Activated CD8-positive, alpha-beta memory T cell treated with anti-CD3 and anti-CD28 coated beads for 1 hour (primary cell): ENCODE results near the gene PLEKHB2.
"Not testable (repeated sequence)": the region's sequence is repeated elsewhere in the genome, so short reads cannot be mapped to it uniquely, and the experiment has no call there.

Experiments used
- DNase-seq, 2 donors: peaks; one replicate each; pipeline ENCODE4 v3.0.0-alpha.2; 2020; ENCODE audit warnings: low read depth in 1 of 2; ENCODE audit errors: extremely low read depth in 1 of 2

The PLEKHB2 gene

DNA sequence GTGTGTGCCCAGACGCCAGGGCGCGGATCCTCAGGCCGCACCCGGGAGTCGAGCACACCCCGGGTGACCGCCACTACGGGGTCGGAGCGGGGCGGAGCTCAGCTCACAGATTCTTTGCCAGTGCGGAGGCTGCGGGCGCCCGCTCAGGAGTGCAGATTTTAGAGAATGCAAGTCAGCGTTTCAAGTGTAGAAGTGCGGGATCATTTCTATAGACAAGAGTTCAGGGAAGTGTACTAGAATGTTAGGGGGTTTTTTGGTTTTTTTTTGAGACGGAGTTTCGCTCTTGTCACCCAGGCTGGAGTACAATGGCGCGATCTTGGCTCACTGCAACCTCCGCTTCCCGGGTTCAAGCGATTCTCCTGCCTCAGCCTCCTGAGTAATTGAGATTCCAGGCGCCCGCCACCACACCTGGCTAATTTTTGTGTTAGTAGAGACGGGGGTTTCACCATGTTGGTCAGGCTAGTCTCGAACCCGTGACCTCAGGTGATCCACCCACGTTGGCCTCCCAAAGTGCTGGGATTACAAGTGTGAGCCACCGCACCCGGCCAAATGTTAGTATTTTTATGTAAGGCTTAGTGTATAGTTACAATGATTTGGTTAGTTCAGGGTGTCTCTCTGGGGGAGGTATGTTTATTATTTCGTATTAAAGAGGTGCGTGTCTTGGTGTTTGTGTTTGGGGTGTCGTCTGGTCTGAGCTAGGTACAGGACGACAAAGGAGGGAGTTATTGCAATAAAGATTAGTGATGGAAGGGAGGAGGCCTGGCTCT is 11.3 kb upstream of the PLEKHB2 start:
- no peak for DNase-seq

DNA sequence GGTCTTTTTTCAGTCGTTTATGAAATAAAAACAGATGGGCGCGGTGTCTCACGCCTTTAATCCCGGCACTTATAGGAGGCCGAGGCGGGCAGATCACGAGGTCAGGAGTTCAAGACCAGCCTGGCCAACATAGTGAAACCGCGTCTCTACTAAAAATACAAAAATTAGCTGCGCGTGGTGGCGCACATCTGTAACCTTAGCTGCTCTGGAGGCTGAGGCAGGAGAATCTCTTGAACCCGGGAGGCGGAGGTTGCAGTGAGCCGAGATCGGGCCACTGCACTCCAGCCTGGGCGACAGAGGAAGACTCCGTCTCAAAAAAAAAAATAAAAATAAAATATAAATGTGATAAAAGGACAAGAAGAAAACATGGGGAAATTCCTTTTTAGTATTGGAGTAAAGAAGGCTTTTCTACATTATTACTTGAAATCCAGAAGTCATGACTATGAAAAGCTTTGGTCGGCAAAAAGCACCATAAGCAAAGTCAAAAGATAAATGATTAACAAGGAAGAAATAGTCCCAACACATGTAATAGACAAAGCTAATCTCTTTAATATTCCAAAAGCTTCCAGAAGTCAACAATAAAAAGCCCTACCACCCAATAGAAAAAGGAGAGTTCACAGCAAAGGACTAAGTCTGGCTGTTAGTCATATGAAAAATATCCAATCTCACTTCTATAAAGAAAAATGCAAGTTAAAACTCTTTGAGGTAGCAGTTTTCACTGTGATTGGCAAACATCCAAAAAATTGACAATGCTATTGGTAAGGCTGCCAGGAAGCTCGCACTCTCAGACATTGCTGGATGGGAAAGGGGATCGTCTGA is 10.5 kb upstream of the PLEKHB2 start:
- DNase-seq, result no peak

DNA sequence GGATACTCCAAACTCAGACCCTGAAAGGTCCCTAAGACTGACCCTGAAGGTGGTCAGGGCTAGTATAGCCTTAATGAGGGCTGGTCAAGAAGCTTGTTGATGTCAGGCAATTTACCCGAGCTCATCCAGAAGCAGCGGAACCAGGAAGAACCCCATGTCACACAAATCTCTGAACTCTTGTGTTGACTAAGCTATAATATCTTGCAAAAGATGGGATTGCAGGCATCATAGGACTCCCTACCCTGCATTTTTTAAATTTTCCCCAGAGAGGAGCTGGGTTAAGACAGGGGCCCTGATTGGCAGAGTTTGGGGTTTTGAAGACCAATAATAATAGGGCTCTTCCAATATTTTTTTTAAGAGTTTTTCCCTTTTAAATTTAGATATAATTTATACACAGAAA is 2.0 kb upstream of the PLEKHB2 start:
- no peak for DNase-seq

DNA sequence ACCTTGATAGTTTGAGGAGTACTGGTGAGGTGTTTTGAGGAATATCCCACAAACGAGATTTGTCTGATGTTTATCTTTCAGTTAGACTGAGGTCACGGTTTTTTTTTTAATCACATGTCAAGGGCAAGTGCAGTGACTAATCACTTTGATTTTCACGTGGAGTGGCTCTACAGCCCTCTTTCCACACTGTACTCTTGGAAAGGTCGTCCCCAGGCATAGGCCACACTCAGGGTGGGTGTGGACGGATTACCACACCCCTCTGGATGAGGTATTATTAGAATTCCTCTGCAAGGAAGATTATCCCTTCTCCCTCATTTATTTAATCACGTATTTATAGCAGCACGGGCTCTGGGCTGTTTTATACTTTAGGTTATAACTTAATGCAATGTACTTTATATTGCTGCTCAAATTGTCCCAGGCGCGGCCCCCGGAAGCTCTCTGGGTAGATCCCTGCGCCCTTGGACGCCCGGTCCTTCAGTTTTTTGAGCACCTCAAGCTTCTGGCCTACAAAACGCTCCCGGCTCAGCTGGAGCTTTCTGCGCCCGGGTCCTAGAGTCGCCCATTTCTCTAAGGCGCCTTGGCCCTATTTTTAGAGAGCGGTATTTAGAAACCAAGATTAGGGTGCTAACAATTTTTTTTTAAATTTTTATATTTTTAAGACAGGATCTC is 515 bp upstream of the PLEKHB2 start:
- DNase-seq, result no peak

DNA sequence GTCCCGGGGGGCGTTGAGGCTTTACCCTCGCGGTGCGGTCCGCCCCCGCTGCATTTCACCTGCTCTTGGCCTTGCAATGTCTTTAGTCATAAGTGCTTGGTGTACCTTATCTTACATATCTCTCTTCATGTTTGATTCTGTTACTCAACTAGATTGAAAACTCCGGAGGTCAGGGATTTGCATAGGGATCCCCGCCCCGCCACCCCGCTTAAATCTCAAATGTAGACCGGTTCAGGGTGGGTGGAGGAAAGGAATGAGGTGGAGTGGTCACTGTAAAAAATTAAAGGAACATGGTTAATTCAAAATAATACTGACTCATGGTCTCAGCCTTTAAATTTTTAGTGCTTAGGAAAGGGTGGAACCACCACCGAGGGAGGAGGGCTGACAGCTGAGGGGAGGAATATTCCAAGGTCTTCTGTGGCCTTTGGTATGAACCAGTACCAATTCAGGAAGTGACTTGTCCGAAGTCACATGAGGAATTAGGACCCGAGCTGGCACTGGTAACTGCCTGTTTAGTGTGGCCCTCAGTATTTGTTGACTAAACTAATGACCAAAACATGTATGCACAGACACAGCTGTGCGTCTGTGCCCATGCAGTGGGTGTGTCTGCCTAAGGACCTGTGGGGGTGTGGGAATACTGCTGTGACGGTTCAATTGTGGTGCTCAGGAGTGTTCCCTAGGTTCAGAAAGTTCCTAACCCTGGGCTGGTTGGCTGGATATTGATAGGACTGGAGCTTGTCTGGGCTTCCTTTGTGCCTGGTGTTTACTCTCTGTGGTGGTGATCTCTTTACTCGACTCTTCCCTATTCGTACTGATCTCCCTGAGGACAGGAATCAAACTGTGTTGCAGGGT is 1.0 kb downstream of the PLEKHB2 start:
- DNase-seq, result no peak

DNA sequence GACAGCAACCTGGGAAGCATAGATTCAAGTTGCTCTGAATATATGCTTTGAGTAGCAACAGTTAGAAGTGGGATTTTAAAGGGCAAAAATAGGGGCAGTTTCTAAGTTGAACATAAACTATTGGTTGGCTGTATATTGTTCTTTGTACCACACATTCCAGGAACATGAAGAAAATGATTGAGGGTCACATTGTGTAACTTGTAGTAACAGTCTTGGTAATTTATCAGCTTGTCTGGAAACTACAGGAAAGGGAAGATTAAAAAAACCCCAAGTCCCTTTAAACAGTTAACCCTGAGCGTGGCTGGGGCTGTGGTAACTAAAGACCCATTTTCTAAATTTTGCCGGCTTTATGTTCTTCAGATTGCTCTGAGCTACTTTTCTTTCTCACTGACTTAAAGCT is 7.4 kb downstream of the PLEKHB2 start:
- DNase-seq, result no peak

DNA sequence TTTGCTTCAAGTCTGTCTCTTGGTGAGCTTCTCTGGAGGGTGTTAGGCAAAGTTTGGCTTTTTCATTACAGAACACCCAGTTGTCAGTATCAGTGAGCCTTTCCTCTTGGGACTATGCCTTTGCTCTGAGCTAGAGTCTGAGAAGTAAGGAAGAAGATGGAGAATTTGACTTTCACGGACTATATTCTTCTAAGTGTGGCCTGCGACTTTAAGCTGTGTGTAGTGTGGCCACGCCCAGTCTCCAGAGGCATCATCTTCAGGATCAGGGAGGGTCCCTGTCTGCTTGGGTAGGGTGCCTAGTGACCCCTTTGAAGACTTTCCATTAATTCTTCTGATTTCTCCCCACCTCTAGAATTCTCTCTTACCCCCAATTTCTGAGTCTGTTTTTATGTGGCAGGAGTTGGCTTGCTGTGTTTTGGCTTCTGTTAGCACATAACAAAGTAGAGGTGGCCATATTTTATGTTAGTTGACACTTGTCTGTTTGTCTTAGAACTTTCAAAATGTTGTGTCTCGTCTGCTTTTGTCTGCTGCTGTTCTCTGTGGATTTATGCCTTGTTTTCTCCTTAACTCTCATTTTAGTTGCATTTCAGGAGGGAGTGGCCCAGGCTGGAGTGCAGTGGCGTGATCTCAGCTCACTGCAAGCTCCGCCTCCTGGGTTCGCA is 8.6 kb downstream of the PLEKHB2 start:
- DNase-seq, result no peak

DNA sequence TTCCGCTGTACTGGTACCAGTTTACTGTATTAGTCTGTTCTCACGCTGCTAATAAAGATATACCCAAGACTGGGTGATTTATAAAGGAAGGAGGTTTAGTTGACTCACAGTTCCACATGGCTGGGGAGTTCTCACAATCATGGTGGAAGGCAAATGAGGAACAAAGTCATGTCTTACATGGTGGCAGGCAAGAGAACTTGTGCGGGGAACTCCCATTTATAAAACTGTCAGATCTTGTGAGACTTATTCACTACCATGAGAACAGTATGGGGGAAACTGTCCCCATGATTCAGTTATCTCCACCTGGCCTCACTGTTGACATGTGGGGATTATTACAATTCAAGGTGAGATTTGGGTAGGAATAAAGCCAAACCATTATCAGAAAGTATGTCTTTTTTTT is 9.8 kb downstream of the PLEKHB2 start:
- not testable (repeated sequence) for DNase-seq

DNA sequence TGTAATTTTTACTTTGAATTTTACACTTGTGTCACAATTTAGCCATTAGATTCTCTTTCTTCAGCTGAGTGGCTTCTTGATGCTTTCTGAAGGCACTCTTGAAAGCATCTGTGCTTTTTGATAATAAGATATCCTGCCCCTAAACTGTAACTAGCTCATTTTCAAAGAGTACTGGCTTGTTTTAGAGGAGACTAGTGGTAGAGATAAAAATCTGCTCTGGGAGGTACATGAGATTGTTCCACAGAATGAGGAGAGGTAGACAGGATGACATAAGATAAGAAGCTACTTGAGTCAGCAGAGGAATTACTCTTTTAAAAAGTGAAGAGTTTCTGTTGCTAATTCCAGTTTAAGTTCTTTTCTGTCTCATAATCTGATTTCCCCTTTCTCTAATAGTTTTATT is 10.6 kb downstream of the PLEKHB2 start:
- no peak for DNase-seq

DNA sequence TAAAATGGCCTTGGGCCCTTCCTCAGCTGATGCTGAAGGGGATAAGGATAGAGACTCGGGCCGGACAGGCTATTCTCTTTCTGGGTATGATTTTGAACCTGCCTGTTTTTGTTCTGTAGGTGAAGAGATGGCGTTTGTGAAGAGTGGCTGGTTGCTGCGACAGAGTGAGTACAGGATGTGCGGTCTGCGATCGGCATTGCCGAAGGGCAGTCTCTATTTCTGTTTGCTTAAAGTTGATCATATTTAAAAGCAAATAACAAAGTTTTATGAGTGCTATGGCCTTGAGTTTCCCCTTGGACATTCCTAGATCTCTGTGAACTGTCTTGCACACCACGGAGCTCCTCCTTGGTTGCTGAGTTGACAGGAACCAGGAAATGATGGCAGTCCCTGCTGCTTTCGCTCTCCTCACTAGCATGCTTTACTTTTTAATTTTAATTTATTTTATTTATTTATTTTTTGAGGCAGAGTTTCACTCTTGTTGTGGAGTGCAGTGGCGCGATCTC is 15.7 kb downstream of the PLEKHB2 start:
- no peak for DNase-seq

DNA sequence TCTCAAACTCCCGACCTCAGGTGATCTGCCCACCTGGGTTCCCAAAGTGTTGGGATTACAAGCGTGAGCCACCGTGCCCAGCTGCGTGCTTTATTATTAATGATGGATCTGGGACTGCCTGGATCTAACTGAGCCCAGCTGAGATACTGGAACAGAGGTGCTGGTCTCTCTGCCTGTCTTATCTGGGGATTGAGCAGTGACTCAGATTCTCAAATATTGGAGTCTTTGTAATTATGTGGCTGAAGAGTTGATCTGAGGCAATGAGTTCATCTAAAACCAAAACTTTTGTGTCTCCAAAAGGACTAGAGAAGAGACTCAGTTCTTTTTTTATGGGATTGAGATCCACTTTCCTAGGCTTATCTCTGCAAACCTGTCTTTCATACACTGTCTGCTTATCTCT is 16.3 kb downstream of the PLEKHB2 start:
- DNase-seq, result no peak

DNA sequence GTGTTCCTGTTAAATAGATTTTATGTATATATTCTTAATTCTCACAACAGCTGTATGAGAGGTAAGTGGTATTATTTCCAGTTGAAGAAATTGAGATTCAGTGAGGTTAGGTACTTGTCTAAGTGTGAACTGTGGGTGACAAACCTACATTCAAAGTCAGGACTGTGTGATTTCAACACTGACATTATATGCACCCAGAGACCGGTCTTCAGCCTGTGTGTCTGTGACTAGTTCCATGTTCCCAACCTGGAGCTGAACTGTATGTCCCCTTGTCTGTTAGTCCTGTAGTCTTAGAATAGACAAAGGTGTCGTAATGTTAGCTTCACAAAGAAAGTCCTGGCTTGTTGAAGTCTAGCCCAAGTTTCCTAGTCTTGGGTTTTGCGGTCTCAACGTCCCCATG is 17.4 kb downstream of the PLEKHB2 start:
- no peak for DNase-seq

DNA sequence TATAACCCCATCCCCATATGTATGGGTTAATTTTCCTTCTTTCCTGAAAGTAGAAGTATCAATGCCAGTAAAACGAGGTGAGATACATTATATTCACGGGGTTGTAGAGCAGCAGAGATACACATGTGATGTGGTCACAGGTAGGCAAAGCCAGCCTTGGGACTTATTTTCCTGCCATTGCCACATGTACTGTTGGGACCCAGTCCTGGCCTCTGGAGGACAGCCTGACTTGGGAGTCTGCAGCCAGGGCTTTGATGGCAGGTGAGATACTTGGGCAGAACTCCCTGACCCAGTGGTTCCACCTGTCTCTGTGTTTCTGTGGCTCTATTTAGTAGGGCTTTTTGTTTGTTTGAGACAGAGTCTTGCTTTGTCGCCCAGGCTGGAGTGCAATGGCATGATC is 18.1 kb downstream of the PLEKHB2 start:
- no peak for DNase-seq

DNA sequence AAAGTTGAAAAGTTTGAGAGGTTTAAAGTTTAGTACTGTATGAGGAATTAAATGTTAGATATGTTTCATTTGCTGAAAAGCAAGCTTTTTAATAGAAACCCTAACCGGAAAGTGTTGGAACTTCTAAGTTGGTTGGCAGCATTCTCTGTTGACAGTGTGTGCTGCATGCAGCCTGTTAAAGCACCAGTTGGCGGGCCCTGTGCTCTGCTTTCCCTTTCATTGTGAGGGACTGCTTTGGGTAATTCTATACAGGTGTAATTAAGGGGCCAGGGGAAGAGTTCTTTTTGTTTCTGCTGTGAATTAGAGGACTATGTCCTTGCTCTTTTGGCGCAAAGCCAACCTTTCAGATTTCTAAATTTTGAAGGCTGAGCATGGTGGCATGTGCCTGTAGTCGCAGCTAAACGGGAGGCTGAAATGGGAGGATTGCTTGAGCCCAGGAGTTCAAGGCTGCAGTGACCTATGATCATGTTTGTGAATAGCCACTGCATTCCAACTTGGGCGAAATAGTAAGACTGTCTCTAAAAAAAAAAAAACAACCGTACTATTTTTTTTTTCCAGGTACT is 20.1 kb downstream of the PLEKHB2 start:
- DNase-seq, result no peak

DNA sequence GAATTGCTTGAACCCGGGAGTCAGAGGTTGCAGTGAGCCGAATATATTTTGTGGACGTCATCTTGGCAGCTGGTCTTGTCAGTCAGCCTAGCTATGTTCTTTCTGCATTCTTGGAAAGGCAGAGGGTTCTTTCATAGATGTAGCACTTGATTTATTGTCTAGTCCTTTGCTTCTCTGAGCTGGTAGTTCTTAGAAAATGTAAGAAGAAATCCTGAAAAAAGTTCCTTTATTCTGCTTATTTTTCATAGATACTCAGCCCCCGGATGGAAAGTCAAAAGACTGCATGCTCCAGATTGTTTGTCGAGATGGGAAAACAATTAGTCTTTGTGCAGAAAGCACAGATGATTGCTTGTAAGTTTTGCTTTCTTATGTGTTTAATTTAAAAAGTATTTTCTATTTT is 21.3 kb downstream of the PLEKHB2 start:
- no peak for DNase-seq

DNA sequence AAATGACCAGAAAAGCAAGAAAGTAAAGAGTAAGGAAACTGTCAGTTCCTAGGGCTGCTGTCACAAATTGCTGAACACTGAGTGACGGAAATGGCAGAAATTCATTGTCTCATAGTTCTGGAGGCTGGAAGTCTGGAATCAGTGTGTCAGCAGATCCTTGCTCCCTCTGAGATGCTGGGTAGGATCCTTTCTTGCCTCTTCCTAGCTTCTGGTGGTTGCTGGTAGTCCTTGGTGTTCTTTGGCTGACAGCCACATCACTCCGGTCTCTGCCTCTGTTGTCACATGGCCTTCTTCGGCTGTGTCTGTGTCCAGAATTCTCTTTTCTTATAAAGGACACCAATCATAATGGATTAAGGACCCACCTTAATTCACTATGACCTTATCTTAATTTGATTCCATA is 21.9 kb downstream of the PLEKHB2 start:
- no peak for DNase-seq

DNA sequence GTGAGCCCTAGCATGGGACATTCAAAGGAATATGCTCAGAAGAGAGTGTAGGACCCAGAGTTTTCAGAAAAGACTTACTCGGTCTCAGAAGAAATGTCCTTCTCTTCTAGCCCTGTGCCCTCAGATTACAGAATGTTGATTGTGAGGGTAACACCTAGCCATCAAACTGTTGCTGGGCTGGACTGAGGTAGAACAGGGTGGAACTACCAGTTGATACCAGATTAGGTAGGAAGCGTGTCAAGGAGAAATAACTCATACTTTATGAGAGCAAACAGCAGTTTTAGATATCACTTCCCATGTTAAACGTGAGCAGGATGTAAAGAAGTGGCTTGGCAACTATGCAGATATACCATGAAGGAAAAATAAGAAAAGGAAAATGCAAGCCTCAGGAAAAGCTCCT is 22.8 kb downstream of the PLEKHB2 start:
- DNase-seq, result no peak

DNA sequence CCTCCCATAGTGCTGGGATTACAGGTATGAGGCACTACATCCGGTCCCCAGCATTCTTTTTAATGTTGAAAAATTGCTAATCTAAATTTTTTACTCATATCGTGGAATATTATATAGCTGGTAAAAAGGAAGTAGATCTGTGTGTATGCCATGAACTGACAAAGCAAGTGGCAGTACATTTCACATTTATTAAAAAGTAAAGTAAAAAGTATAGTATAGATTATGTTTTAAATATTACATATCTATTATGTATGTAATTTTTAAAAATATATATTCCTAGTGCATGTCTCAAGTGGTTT is 25.1 kb downstream of the PLEKHB2 start:
- DNase-seq, result no peak

DNA sequence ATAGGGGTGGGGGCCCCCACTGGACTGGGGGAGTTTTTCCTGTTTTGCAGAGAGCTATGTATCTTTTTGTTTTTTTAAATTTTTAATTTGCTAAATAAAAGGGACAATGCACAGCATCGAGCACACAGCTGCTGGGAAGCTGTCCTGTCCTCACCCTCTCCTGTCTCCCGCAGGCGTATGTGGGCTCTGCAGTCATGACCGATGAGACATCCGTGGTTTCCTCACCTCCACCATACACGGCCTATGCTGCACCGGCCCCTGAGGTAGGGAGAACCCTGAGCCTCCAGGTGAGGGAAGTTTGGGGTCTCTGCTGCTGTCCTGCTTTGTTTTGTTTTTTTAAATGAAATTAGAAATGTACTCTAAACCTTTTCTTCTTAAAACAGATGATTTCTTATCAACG is 27.6 kb downstream of the PLEKHB2 start:
- no peak for DNase-seq

DNA sequence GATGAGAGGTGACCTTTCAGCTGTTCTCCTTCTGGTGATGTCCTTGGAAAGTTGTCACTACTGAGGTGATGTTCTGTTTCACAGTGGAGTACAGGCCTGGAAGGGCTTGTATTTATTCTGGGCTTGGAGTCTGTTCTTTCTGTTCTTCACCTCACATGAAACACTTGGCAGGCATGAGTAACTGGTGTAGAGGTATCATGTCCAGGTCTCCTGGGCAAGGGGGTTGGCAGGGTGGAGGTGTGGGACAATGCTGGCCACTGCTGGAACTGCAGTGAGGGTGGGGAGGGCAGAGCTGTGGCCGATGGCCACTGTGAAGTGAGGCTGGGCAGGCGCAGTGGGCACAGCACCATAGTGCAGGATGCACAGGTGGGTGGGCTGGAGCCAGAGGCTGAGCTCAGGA is 35.4 kb downstream of the PLEKHB2 start:
- no peak for DNase-seq
